ENCODE data around the gene KRTAP6-3.

GRCh38 chr21:30620080-30620479, 27.8 kb downstream of the KRTAP6-3 start:
- TF ChIP-seq CTCF (IDR thresholded peaks at IDR 0.05): no peak
- no peak for TF ChIP-seq POLR2A (IDR thresholded peaks at IDR 0.05)

Measured in esophagus squamous epithelium (tissue), 4 donors.